IMR-90 (cell line): ENCODE data around the gene KLHL25. TPM values are rescaled to one million over a fixed set of nuclear protein-coding genes. Genes with fewer than 3 reads are reported as not detected.

Experiments
- ATAC-seq: fragments of 200-7000 bp; cut with Tn5 transposase; 2 replicates; pipeline ENCODE4 v1.9.1; 2020; ENCODE audit warnings: low read depth, mild to moderate bottlenecking, moderate library complexity
- BruUV-seq: library from RNA; stranded (reverse); fragments of 400-500 nt; replicated peaks from 2 replicates; lab custom pipeline; 2021; lab: Mats Ljungman, UMichigan
- CTCF ChIA-PET: fragments of 300-600 bp; formaldehyde crosslinking; extraction: SDS; loops from one replicate; lab custom pipeline; 2021; ENCODE audit warnings: antibody characterized with exemption; lab: Yijun Ruan, JAX
- POLR2A ChIA-PET: fragments of 300-600 bp; sonication (Branson Sonifier 250); formaldehyde crosslinking; loops from one replicate; lab custom pipeline; 2022; ENCODE audit warnings: antibody characterized with exemption; ENCODE audit not compliant: unreplicated experiment; lab: Charles Lee
- DNase-seq: peaks from one replicate; pipeline ENCODE4 v3.0.0; 2013
- H2AFZ ChIP-seq: replicated peaks from 2 replicates; pipeline ENCODE3; 2013; ENCODE audit warnings: low read length, mild to moderate bottlenecking; ENCODE audit not compliant: poor library complexity
- H2AK5ac ChIP-seq: 2 replicates; pipeline ENCODE4 v1.6.1; 2013; ENCODE audit warnings: low read depth, low read length, inconsistent platforms
- H2AK9ac ChIP-seq: replicated peaks from 2 replicates; pipeline ENCODE3; 2013; ENCODE audit warnings: mild to moderate bottlenecking, low read depth, low read length, moderate library complexity; ENCODE audit not compliant: poor library complexity
- H2BK120ac ChIP-seq: 2 replicates; pipeline ENCODE4 v1.6.1; 2013; ENCODE audit warnings: low read depth, low read length, inconsistent platforms
- H2BK15ac ChIP-seq: 3 replicates; pipeline ENCODE4 v1.6.1; 2013; ENCODE audit warnings: low read depth, low read length, inconsistent platforms
- H2BK20ac ChIP-seq: 2 replicates; pipeline ENCODE4 v1.6.1; 2013; ENCODE audit warnings: low read depth, mild to moderate bottlenecking, inconsistent platforms, low read length, moderate library complexity
- H2BK5ac ChIP-seq: 2 replicates; pipeline ENCODE4 v1.6.1; 2013; ENCODE audit warnings: mild to moderate bottlenecking, low read depth, low read length, inconsistent platforms; ENCODE audit not compliant: poor library complexity, severe bottlenecking
- H3K14ac ChIP-seq: replicated peaks from 2 replicates; pipeline ENCODE4 v1.6.1; 2013; ENCODE audit warnings: low read depth, low read length, inconsistent platforms
- H3K18ac ChIP-seq: 2 replicates; pipeline ENCODE4 v1.6.1; 2013; ENCODE audit warnings: low read depth, low read length, control low read depth
- H3K23ac ChIP-seq: 2 replicates; pipeline ENCODE4 v1.6.1; 2013; ENCODE audit warnings: low read depth, low read length, inconsistent platforms
- H3K27ac ChIP-seq: 2 replicates; pipeline ENCODE4 v1.5.1; 2013; ENCODE audit warnings: mild to moderate bottlenecking, control low read depth, low read length; ENCODE audit not compliant: insufficient read depth
- H3K27me3 ChIP-seq: 2 replicates; pipeline ENCODE4 v1.6.1; 2013; ENCODE audit warnings: low read length; ENCODE audit not compliant: control insufficient read depth, insufficient read depth
- H3K36me3 ChIP-seq: 2 replicates; pipeline ENCODE4 v1.6.1; 2013; ENCODE audit warnings: low read length, mixed read lengths; ENCODE audit not compliant: control insufficient read depth, insufficient read depth
- H3K4ac ChIP-seq: 2 replicates; pipeline ENCODE4 v1.6.1; 2013; ENCODE audit warnings: low read depth, low read length, inconsistent platforms
- H3K4me1 ChIP-seq: 2 replicates; pipeline ENCODE4 v1.6.1; 2013; ENCODE audit warnings: low read length, mixed read lengths; ENCODE audit not compliant: control insufficient read depth, insufficient read depth
- H3K4me2 ChIP-seq: 2 replicates; pipeline ENCODE4 v1.6.1; 2013; ENCODE audit warnings: low read depth, mild to moderate bottlenecking, control low read depth, low read length, moderate library complexity
- H3K4me3 ChIP-seq: 2 replicates; pipeline ENCODE4 v1.5.1; 2013; ENCODE audit warnings: low read depth, mild to moderate bottlenecking, control low read depth, low read length, moderate library complexity; ENCODE audit not compliant: insufficient read depth
- H3K56ac ChIP-seq: 2 replicates; pipeline ENCODE4 v1.6.1; 2013; ENCODE audit warnings: low read length, inconsistent platforms; ENCODE audit not compliant: insufficient read depth; ENCODE audit errors: extremely low read depth
- H3K79me1 ChIP-seq, 2 experiments: 2 replicates each; pipeline ENCODE4 v1.6.1; 2013; ENCODE audit warnings: low read length in 2 of 2, inconsistent platforms in 1 of 2, low read depth in 1 of 2
- H3K9ac ChIP-seq: 2 replicates; pipeline ENCODE4 v1.6.1; 2013; ENCODE audit warnings: low read depth, low read length, control low read depth
- H3K9me1 ChIP-seq: 2 replicates; pipeline ENCODE4 v1.6.1; 2013; ENCODE audit warnings: low read length, inconsistent platforms; ENCODE audit not compliant: insufficient read depth
- H3K9me3 ChIP-seq: 2 replicates; pipeline ENCODE4 v1.6.1; 2013; ENCODE audit warnings: low read length; ENCODE audit not compliant: control insufficient read depth, insufficient read depth
- H4K20me1 ChIP-seq: 2 replicates; pipeline ENCODE4 v1.6.1; 2013; ENCODE audit warnings: low read length, inconsistent platforms; ENCODE audit not compliant: insufficient read depth
- H4K5ac ChIP-seq: 2 replicates; pipeline ENCODE4 v1.6.1; 2013; ENCODE audit warnings: mild to moderate bottlenecking, low read depth, low read length, control low read depth
- H4K8ac ChIP-seq, 2 experiments: 2 replicates each; pipeline ENCODE4 v1.6.1; 2013; ENCODE audit warnings: low read depth in 2 of 2, low read length in 2 of 2, control low read depth in 1 of 2, inconsistent platforms in 1 of 2
- H4K91ac ChIP-seq: 2 replicates; pipeline ENCODE4 v1.6.1; 2013; ENCODE audit warnings: low read depth, low read length, inconsistent platforms; ENCODE audit not compliant: insufficient read depth
- CEBPB ChIP-seq: IDR thresholded peaks from 2 replicates; pipeline ENCODE4 v1.6.1; 2012; ENCODE audit warnings: low read depth, low read length, improper control_type of control experiment
- MAFK ChIP-seq: IDR thresholded peaks from 2 replicates; pipeline ENCODE4 v1.6.1; 2012; ENCODE audit warnings: low read depth, low read length, improper control_type of control experiment
- NFE2L2 ChIP-seq: fragments of 150-350 bp; IDR thresholded peaks from 2 replicates; pipeline ENCODE4 v1.6.1; 2016; ENCODE audit warnings: low read depth, mild to moderate bottlenecking, low read length
- RAD21 ChIP-seq: IDR thresholded peaks from 2 replicates; pipeline ENCODE4 v1.6.1; 2012; ENCODE audit warnings: low read length, improper control_type of control experiment
- RCOR1 ChIP-seq: IDR thresholded peaks from 2 replicates; pipeline ENCODE4 v1.6.1; 2012; ENCODE audit warnings: mild to moderate bottlenecking, low read length, improper control_type of control experiment; ENCODE audit not compliant: insufficient replicate concordance
- USF2 ChIP-seq: fragments of 150-350 bp; IDR thresholded peaks from 2 replicates; pipeline ENCODE4 v1.6.1; 2017; ENCODE audit warnings: mild to moderate bottlenecking, antibody characterized with exemption, low read length, low read depth
- WGBS, 2 experiments: methylation state at CpG; one replicate each; pipeline versions ENCODE4 v1.1.5 to v1.1.7; 2013; ENCODE audit warnings: missing lambda C conversion rate in 2 of 2; ENCODE audit not compliant: insufficient read length in 1 of 2; ENCODE audit errors: extremely low coverage in 2 of 2; 5-methylcytosine and 5-hydroxymethylcytosine counted together
- dilution Hi-C: fragments of 300-500 bp; cut with HindIII; formaldehyde crosslinking; loops from one replicate; pipeline ENCODE4 v1.14.3; 2018; ENCODE audit warnings: low sequenced_read_pairs; ENCODE audit not compliant: unreplicated experiment
- in situ Hi-C: fragments of 300-500 bp; cut with MboI; formaldehyde crosslinking; loops from 3 replicates; pipeline ENCODE4 v1.14.3; 2019; ENCODE audit warnings: low sequenced_read_pairs, inconsistent platforms, mixed read lengths
- intact Hi-C: fragments of 100-400 bp; cut with micrococcal nuclease; formaldehyde crosslinking; loops from 2 replicates; pipeline ENCODE4 v1.10.0; 2022
- polyA plus RNA-seq, 3 experiments: library from polyadenylated mRNA; depleted of rRNA; stranded (reverse); fragments of >200 nt; gene quantifications; 2 replicates each; pipeline ENCODE4 v1.2.3, GENCODE V29; 2012; ENCODE audit warnings: low replicate concordance in 1 of 3
- total RNA-seq: library from RNA; depleted of rRNA; stranded (reverse); fragments of >200 nt; gene quantifications from 2 replicates; pipeline ENCODE4 v1.2.3, GENCODE V29; 2012

The KLHL25 gene
- total and polyA plus RNA-seq, 2 of the 4 experiments (the other 2 are of a cell fraction) = 2.7 to 5.6 TPM

DNA sequence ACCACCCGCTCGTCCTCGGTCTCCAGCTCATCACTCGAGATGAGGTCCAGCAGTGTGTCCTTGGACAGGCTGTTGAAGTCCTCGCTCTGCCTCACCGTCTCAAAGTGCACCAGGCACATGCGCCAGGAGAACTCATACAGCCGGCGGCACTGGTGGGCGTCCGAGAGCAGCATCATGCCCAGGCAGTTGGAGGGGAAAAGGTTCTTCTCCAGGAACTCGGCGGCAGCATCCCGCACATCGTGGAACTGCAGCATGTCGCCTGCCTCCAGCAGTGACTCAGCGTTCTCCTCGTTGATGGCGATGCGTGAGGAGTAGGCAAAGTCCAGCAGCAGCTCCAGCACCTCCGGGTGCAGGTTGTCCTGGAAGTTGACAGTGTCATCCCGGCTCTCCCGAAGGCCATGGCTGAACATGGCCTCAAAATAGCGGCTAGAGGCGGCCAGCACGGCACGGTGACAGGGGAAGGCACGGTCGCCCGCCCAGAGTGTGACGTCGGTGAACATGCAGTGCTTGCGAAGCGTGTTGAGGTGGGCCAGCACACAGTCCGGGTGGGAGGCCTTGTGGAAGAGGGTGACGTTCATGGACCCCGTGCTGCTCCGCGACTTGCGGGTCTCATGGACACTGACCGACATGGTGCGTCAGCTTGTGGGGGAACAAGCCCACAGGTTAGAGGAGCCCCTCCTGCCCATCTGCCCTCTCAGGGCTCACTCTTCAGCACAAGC is 25.4 kb downstream of the KLHL25 start:
- no peak overlapping the region for H4K91ac ChIP-seq
- no peak for TF ChIP-seq RCOR1
- TF ChIP-seq MAFK = no peak
- TF ChIP-seq USF2 = no peak
- no peak for TF ChIP-seq RAD21
- no peak for TF ChIP-seq CEBPB
- 0 out of 2 replicates have a peak, but pooled peaks have one; percentile 19 for TF ChIP-seq NFE2L2
- H3K4me1 ChIP-seq = peaks cover 10% of the 10 kb centered on the region; the same call in 1 of the 2 replicates
- no TSS peak for BruUV-seq
- no peak overlapping the region for H3K9ac ChIP-seq
- no peak overlapping the region for H4K5ac ChIP-seq
- peaks cover 23% of the 10 kb centered on the region for H3K9me1 ChIP-seq
- no peak overlapping the region for H2BK5ac ChIP-seq
- H3K36me3 ChIP-seq = peaks cover 2% of the 10 kb centered on the region; the same call in 1 of the 2 replicates
- no peaks in the 10 kb centered on the region for H3K9me3 ChIP-seq
- no peak overlapping the region for H3K23ac ChIP-seq
- CTCF ChIA-PET = no interaction called here
- no peak overlapping the region for H2BK20ac ChIP-seq
- no peak for ATAC-seq
- DNase-seq = no peak
- H2BK15ac ChIP-seq = no peak overlapping the region
- POLR2A ChIA-PET = no interaction called here
- no peaks in the 10 kb centered on the region for H3K27me3 ChIP-seq
- peaks cover 14 to 63% of the 10 kb centered on the region in 2 experiments for H3K79me1 ChIP-seq
- H4K8ac ChIP-seq = no peak overlapping the region
- H2AFZ ChIP-seq = no peak overlapping the region
- no peak overlapping the region for H2AK5ac ChIP-seq
- in situ Hi-C loops = no loop called here
- no peak overlapping the region for H3K4ac ChIP-seq
- H3K56ac ChIP-seq = no peak overlapping the region
- peak overlapping the region; percentile 30 for H2AK9ac ChIP-seq
- H2BK120ac ChIP-seq = no peak overlapping the region
- no peak overlapping the region for H3K18ac ChIP-seq
- 99% methylated on average over 14 of the region's 42 CpGs; no CpG with 5 or more reads in 1 of the 2 experiments for WGBS, 2 experiments
- H4K20me1 ChIP-seq = peaks cover 27% of the 10 kb centered on the region
- no peak overlapping the region for H3K27ac ChIP-seq
- dilution Hi-C loops = no loop called here
- H3K14ac ChIP-seq = no peak overlapping the region
- intact Hi-C loops = no loop called here
- no peak overlapping the region for H3K4me2 ChIP-seq
- H3K4me3 ChIP-seq = no peak overlapping the region
